Measurements from ENCODE around the gene DNER. TPM values are rescaled to one million over a fixed set of nuclear protein-coding genes. Genes with fewer than 3 reads are reported as not detected.

DNER gene
- total and polyA plus RNA-seq, 2 of the 13 experiments (the other 11 are each of a cell fraction or from before 2014, with no cell fraction given): not detected

- in situ Hi-C loops (cut with HindIII; ENCODE audit: extremely low pct_ligation_motif_present, low pct_unique_long_range_greater_than_20kb): no loop called here
- intact Hi-C loops (cut with micrococcal nuclease; ENCODE audit: unreplicated experiment): no loop called here
- POLR2A ChIA-PET: no interaction called here
- no peaks in the 10 kb centered on the region for H3K9me3 ChIP-seq (ENCODE audit: low read length)
- no peaks in the 10 kb centered on the region for H3K36me3 ChIP-seq (replicated peaks in 1 of 2; ENCODE audit: control insufficient read depth in 1 of 2, insufficient read depth in 2 of 2, low read length in 2 of 2)
- TF ChIP-seq, protein P1, sequence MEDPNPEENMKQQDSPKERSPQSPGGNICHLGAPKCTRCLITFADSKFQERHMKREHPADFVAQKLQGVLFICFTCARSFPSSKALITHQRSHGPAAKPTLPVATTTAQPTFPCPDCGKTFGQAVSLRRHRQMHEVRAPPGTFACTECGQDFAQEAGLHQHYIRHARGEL (CRISPR knock-in tag; IDR thresholded peaks at IDR 0.05): no peak
- TF ChIP-seq, protein P2, sequence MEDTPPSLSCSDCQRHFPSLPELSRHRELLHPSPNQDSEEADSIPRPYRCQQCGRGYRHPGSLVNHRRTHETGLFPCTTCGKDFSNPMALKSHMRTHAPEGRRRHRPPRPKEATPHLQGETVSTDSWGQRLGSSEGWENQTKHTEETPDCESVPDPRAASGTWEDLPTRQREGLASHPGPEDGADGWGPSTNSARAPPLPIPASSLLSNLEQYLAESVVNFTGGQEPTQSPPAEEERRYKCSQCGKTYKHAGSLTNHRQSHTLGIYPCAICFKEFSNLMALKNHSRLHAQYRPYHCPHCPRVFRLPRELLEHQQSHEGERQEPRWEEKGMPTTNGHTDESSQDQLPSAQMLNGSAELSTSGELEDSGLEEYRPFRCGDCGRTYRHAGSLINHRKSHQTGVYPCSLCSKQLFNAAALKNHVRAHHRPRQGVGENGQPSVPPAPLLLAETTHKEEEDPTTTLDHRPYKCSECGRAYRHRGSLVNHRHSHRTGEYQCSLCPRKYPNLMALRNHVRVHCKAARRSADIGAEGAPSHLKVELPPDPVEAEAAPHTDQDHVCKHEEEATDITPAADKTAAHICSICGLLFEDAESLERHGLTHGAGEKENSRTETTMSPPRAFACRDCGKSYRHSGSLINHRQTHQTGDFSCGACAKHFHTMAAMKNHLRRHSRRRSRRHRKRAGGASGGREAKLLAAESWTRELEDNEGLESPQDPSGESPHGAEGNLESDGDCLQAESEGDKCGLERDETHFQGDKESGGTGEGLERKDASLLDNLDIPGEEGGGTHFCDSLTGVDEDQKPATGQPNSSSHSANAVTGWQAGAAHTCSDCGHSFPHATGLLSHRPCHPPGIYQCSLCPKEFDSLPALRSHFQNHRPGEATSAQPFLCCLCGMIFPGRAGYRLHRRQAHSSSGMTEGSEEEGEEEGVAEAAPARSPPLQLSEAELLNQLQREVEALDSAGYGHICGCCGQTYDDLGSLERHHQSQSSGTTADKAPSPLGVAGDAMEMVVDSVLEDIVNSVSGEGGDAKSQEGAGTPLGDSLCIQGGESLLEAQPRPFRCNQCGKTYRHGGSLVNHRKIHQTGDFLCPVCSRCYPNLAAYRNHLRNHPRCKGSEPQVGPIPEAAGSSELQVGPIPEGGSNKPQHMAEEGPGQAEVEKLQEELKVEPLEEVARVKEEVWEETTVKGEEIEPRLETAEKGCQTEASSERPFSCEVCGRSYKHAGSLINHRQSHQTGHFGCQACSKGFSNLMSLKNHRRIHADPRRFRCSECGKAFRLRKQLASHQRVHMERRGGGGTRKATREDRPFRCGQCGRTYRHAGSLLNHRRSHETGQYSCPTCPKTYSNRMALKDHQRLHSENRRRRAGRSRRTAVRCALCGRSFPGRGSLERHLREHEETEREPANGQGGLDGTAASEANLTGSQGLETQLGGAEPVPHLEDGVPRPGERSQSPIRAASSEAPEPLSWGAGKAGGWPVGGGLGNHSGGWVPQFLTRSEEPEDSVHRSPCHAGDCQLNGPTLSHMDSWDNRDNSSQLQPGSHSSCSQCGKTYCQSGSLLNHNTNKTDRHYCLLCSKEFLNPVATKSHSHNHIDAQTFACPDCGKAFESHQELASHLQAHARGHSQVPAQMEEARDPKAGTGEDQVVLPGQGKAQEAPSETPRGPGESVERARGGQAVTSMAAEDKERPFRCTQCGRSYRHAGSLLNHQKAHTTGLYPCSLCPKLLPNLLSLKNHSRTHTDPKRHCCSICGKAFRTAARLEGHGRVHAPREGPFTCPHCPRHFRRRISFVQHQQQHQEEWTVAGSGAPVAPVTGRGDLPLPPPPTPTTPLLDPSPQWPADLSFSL (CRISPR knock-in tag; IDR thresholded peaks at IDR 0.05): no peak
- TF ChIP-seq KMT2B (CRISPR knock-in tag; IDR thresholded peaks at IDR 0.05) (no peak), E2F5 (CRISPR knock-in tag; conservative IDR thresholded peaks at IDR 0.05) (no peak), ZNF749 (CRISPR knock-in tag; IDR thresholded peaks at IDR 0.05; ENCODE audit: borderline replicate concordance) (no peak)
- H3K27ac ChIP-seq (ENCODE audit: extremely low read length, insufficient read depth, low read length): no peak overlapping the region
- BruUV-seq (replicated peaks): no TSS peak
- no peak overlapping the region for H3K4me2 ChIP-seq (ENCODE audit: low read depth, low read length)
- H3K4me1 ChIP-seq (ENCODE audit: insufficient read depth, low read length): no peaks in the 10 kb centered on the region
- peaks cover 0 to 5% of the 10 kb centered on the region in 2 experiments; a peak in 3 of 5 replicates for H3K27me3 ChIP-seq (ENCODE audit: control insufficient read depth in 1 of 2, insufficient read depth in 2 of 2, low read length in 2 of 2)
- CTCF ChIA-PET (ENCODE audit: low intra/inter-chr PET ratio, low total read pairs): no interaction called here
- no peaks in the 10 kb centered on the region for H4K20me1 ChIP-seq (ENCODE audit: insufficient read depth, low read length)
- DNase-seq (ENCODE audit: low spot score): no peak
- ATAC-seq: no peak; the same call in 2 of the 3 replicates
- WGBS (ENCODE audit: low lambda C conversion rate): 2% methylated on average over 8 of the region's 8 CpGs
- FAIRE-seq: no peak
- H3K79me2 ChIP-seq (ENCODE audit: insufficient read depth, low read length): no peaks in the 10 kb centered on the region
- no peak overlapping the region for H3K9ac ChIP-seq (ENCODE audit: insufficient read depth, low read depth, low read length)
- no peak overlapping the region for H3K4me3 ChIP-seq (replicated peaks in 1 of 3; ENCODE audit: insufficient read depth in 1 of 3, low read depth in 2 of 3, low read length in 3 of 3)
- H2AFZ ChIP-seq (ENCODE audit: low read length): no peak overlapping the region
Measured at GRCh38 chr2:229672021-229672420, 42.3 kb downstream of the DNER start.

Data from HepG2 (cell line).